Neural crest cell (in vitro differentiated cells): ENCODE measurements around the gene TFEB. TPM values are rescaled to one million over a fixed set of nuclear protein-coding genes. Genes with fewer than 3 reads are reported as not detected.
A peak's percentile ranks its signal among the peaks of the same experiment; 100 is the strongest.

ENCODE experiments used
- DNase-seq: peaks from one replicate; pipeline ENCODE4 v3.0.0; 2021; ENCODE audit warnings: low read depth, mixed read lengths, low spot score
- H3K27ac Mint-ChIP-seq: one replicate; pipeline ENCODE4 v1.8.0; 2021; ENCODE audit warnings: mild to moderate bottlenecking, mixed read lengths; ENCODE audit not compliant: unreplicated experiment
- H3K27me3 Mint-ChIP-seq: 2 replicates; pipeline ENCODE4 v1.8.0; 2021; ENCODE audit warnings: low read depth, mild to moderate bottlenecking, mixed read lengths
- H3K36me3 Mint-ChIP-seq: 2 replicates; pipeline ENCODE4 v1.8.0; 2021; ENCODE audit warnings: low read depth, mild to moderate bottlenecking, mixed read lengths
- H3K4me1 Mint-ChIP-seq: 2 replicates; pipeline ENCODE4 v1.8.0; 2021; ENCODE audit warnings: mixed read lengths
- H3K4me3 Mint-ChIP-seq: one replicate; pipeline ENCODE4 v1.8.0; 2021; ENCODE audit warnings: mild to moderate bottlenecking, mixed read lengths
- H3K9me3 Mint-ChIP-seq: 2 replicates; pipeline ENCODE4 v1.8.0; 2021; ENCODE audit warnings: mixed read lengths
- CTCF ChIP-seq: fragments of 200-600 bp; sonication (generic); conservative IDR thresholded peaks from 2 replicates; pipeline ENCODE4 v1.5.0; 2021; ENCODE audit warnings: antibody characterized with exemption, mild to moderate bottlenecking
- total RNA-seq: library from RNA; stranded (reverse); gene quantifications from 2 replicates; pipeline ENCODE4 v1.2.1, GENCODE V29; 2021

The TFEB gene
- total RNA-seq, 1 donor from 2014 or later, result 1.3 TPM

DNA sequence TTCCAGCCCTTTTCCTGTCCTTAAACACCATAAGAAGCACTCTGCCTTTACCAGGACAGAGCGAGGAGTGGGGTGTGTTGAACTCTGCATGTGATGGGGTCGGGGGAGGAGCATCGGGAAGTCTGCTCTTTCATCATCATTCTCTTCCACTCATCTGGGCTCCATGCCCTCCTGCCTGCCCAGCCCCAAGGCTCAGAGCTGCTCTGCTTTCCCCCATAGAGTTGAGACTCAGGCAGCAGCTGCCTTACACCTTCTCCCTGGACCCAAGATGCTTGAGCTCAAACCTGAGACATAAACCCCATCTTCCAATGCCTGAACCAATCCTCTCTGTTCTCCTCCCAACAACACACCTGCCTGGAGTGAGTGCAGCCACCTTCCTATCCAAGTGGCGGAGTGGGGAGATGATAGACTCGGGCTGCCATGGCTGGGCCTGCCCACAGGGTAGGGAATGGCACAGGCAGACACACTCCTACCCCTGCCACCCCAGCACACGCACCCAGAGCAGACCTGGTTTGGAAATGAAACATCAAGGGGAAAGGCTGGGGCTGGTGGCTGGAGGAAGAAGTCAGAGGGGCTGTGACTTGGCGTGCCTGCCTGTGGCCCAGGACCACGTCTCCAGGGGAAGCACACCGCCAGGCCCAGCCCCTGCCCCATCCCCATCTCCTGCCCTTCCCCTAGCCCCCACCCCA, 28.4 kb downstream of the TFEB start:
- TF ChIP-seq CTCF, result no peak
- Mint-ChIP-seq H3K4me3 (no peak overlapping the region), H3K27ac (no peak overlapping the region), H3K4me1 (no peaks in the 10 kb centered on the region), H3K27me3 (peaks cover 6% of the 10 kb centered on the region), H3K9me3 (no peaks in the 10 kb centered on the region), H3K36me3 (no peaks in the 10 kb centered on the region)
- no peak for DNase-seq

GRCh38 chr6:41705996-41706835, 29.2 kb downstream of the TFEB start:
- peak; percentile 22 for DNase-seq
- Mint-ChIP-seq H3K27me3 (peaks cover 6% of the 10 kb centered on the region), H3K4me3 (no peak overlapping the region), H3K27ac (no peak overlapping the region), H3K36me3 (no peaks in the 10 kb centered on the region), H3K4me1 (peaks cover 3% of the 10 kb centered on the region), H3K9me3 (no peaks in the 10 kb centered on the region)
- TF ChIP-seq CTCF, result peak; percentile 58

GRCh38 chr6:41705311-41705995, 30.0 kb downstream of the TFEB start:
- Mint-ChIP-seq H3K4me3 (no peak overlapping the region), H3K9me3 (no peaks in the 10 kb centered on the region), H3K27ac (peak overlapping the region; percentile 57), H3K36me3 (no peaks in the 10 kb centered on the region), H3K27me3 (peaks cover 6% of the 10 kb centered on the region), H3K4me1 (peaks cover 10% of the 10 kb centered on the region)
- no peak for DNase-seq
- no peak for TF ChIP-seq CTCF

- no peak for TF ChIP-seq CTCF
- no peaks in the 10 kb centered on the region for H3K36me3 Mint-ChIP-seq
- no peak for DNase-seq
- peaks cover 14% of the 10 kb centered on the region for H3K4me1 Mint-ChIP-seq
- H3K27ac Mint-ChIP-seq, result peak overlapping the region; percentile 57
- H3K9me3 Mint-ChIP-seq, result no peaks in the 10 kb centered on the region
- H3K4me3 Mint-ChIP-seq, result no peak overlapping the region
- peaks cover 6% of the 10 kb centered on the region for H3K27me3 Mint-ChIP-seq
Observed at GRCh38 chr6:41704656-41705310, 30.6 kb downstream of the TFEB start.

DNA sequence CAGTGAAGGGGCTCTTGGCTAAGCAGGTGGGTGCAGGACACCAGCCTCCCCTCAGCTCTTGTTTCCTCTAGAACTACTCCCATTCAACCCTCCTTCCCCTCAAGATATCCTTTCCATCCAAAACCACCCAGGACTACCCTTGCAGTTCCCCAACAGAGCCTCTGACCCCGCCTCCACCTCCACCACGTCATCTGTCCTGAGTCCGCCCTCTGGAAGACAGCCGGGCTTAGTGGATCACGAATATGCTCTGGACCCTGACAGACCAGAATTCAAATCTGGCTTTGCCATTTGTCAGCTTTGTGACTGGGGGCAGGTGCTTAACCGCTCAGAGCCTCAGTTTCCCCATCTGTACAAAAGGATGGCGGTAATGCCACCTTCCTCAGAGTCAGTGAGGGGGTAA, 31.4 kb downstream of the TFEB start:
- Mint-ChIP-seq H3K4me1 (peaks cover 20% of the 10 kb centered on the region), H3K9me3 (no peaks in the 10 kb centered on the region), H3K27ac (no peak overlapping the region), H3K27me3 (peaks cover under 1% of the 10 kb centered on the region), H3K4me3 (no peak overlapping the region), H3K36me3 (no peaks in the 10 kb centered on the region)
- DNase-seq, result no peak
- no peak for TF ChIP-seq CTCF
